ENCODE results near the gene ELAVL1.

The ELAVL1 gene

GRCh38 chr19:8022275-8022674 lies 16.8 kb upstream of the ELAVL1 start:
- DNase-seq (ENCODE audit: extremely low read depth in 1 of 2, low read depth in 1 of 2): no peak

- DNase-seq (ENCODE audit: extremely low read depth in 1 of 2, low read depth in 1 of 2): no peak
Observed at GRCh38 chr19:8021374-8021773, 15.9 kb upstream of the ELAVL1 start.

- no peak for DNase-seq (ENCODE audit: extremely low read depth in 1 of 2, low read depth in 1 of 2)
Observed at GRCh38 chr19:8020681-8021080, 15.2 kb upstream of the ELAVL1 start.

- DNase-seq (ENCODE audit: extremely low read depth in 1 of 2, low read depth in 1 of 2): no peak
Observed at GRCh38 chr19:8017808-8018207, 12.4 kb upstream of the ELAVL1 start.

GRCh38 chr19:8004723-8005513 lies 523 bp downstream of the ELAVL1 start:
- DNase-seq (ENCODE audit: extremely low read depth in 1 of 2, low read depth in 1 of 2): no peak

GRCh38 chr19:8004001-8004400 lies 1.4 kb downstream of the ELAVL1 start:
- DNase-seq (ENCODE audit: extremely low read depth in 1 of 2, low read depth in 1 of 2): no peak

- DNase-seq (ENCODE audit: extremely low read depth in 1 of 2, low read depth in 1 of 2): peak; percentile 49 to 68
Observed at GRCh38 chr19:8001995-8002849, 3.2 kb downstream of the ELAVL1 start.

GRCh38 chr19:8001651-8001994 lies 3.8 kb downstream of the ELAVL1 start:
- no peak for DNase-seq (ENCODE audit: extremely low read depth in 1 of 2, low read depth in 1 of 2)

- DNase-seq (ENCODE audit: extremely low read depth in 1 of 2, low read depth in 1 of 2): no peak
Observed at GRCh38 chr19:8000298-8001038, 5.0 kb downstream of the ELAVL1 start.

- no peak for DNase-seq (ENCODE audit: extremely low read depth in 1 of 2, low read depth in 1 of 2)
Observed at GRCh38 chr19:7999376-7999775, 6.1 kb downstream of the ELAVL1 start.

GRCh38 chr19:7997809-7998480 lies 7.5 kb downstream of the ELAVL1 start:
- DNase-seq (ENCODE audit: extremely low read depth in 1 of 2, low read depth in 1 of 2): no peak

GRCh38 chr19:7996883-7997282 lies 8.6 kb downstream of the ELAVL1 start:
- no peak for DNase-seq (ENCODE audit: extremely low read depth in 1 of 2, low read depth in 1 of 2)

- no peak for DNase-seq (ENCODE audit: extremely low read depth in 1 of 2, low read depth in 1 of 2)
Observed at GRCh38 chr19:7995810-7996158, 9.7 kb downstream of the ELAVL1 start.

- DNase-seq (ENCODE audit: extremely low read depth in 1 of 2, low read depth in 1 of 2): no peak
Observed at GRCh38 chr19:7994928-7995809, 10.3 kb downstream of the ELAVL1 start.

GRCh38 chr19:7994114-7994513 lies 11.3 kb downstream of the ELAVL1 start:
- DNase-seq (ENCODE audit: extremely low read depth in 1 of 2, low read depth in 1 of 2): no peak

GRCh38 chr19:7993560-7993959 lies 11.9 kb downstream of the ELAVL1 start:
- no peak for DNase-seq (ENCODE audit: extremely low read depth in 1 of 2, low read depth in 1 of 2)

GRCh38 chr19:7992575-7992974 lies 12.9 kb downstream of the ELAVL1 start:
- DNase-seq (ENCODE audit: extremely low read depth in 1 of 2, low read depth in 1 of 2): no peak

- DNase-seq (ENCODE audit: extremely low read depth in 1 of 2, low read depth in 1 of 2): no peak
Observed at GRCh38 chr19:7989071-7989575, 16.3 kb downstream of the ELAVL1 start.

GRCh38 chr19:7988307-7988706 lies 17.1 kb downstream of the ELAVL1 start:
- no peak for DNase-seq (ENCODE audit: extremely low read depth in 1 of 2, low read depth in 1 of 2)

Measured in stimulated activated CD8-positive, alpha-beta memory T cell treated with anti-CD3 and anti-CD28 coated beads, Interleukin-7, amount 100 ng/mL, for 48 hours (primary cell).